H1 (cell line): ENCODE measurements around the gene ZNF282. TPM values are rescaled to one million over a fixed set of nuclear protein-coding genes. Genes with fewer than 3 reads are reported as not detected.

Source experiments
- polyA plus RNA-seq, 7 experiments: library from polyadenylated mRNA; depleted of rRNA in 3 of 7; stranded (reverse) in 5 of 7; unstranded in 2 of 7; fragments of >200 nt in 5 of 7; fragments of 200-250 nt in 2 of 7; gene quantifications; 1 replicate in 5 of 7; 2 replicates in 1 of 7; 4 replicates in 1 of 7; pipeline versions ENCODE4 v1.2.1 to v1.2.3, GENCODE V29; 2011 to 2013; ENCODE audit warnings: missing spikeins in 2 of 7, mixed read lengths in 2 of 7
- total RNA-seq: library from RNA; stranded (reverse); fragmentation: NEBNext Ultra II Directional; extraction: Animal tissue kit (Norgen Biotek cat#: 25700); gene quantifications from 2 replicates; pipeline ENCODE4 v1.2.1, GENCODE V29; 2021
- TF ChIP-seq, protein P1 (sequence below): fragments of 300-600 bp; sonication (generic); IDR thresholded peaks from 2 replicates; pipeline ENCODE4 v1.7.1; 2012; ENCODE audit warnings: low read length, moderate library complexity, mild to moderate bottlenecking, inconsistent platforms; ENCODE audit not compliant: insufficient replicate concordance

Gene ZNF282
- total and polyA plus RNA-seq, 2 of the 8 experiments (the other 6 are each of a cell fraction or from before 2014, with no cell fraction given): 16.9 to 36.3 TPM

DNA sequence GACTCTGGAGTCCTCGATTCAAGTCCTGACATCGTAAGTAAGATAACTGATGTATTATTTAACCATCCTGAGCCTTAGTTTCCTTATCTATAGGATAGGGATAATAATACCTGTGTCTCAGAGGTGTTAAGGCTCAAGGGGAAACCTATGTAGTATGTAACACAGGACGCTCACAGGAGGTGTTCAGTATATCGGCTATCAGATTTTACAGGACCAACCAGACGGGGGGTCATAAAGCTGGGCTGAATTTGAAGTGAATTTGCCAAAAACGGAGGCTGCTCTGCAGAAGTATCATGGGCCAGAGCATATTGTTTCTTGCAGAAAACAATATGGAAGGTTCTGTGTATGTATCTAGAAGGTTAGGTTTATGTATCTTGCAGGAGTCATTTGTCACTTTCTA lies 11.1 kb upstream of the ZNF282 start (continued):
- TF ChIP-seq, protein P1, sequence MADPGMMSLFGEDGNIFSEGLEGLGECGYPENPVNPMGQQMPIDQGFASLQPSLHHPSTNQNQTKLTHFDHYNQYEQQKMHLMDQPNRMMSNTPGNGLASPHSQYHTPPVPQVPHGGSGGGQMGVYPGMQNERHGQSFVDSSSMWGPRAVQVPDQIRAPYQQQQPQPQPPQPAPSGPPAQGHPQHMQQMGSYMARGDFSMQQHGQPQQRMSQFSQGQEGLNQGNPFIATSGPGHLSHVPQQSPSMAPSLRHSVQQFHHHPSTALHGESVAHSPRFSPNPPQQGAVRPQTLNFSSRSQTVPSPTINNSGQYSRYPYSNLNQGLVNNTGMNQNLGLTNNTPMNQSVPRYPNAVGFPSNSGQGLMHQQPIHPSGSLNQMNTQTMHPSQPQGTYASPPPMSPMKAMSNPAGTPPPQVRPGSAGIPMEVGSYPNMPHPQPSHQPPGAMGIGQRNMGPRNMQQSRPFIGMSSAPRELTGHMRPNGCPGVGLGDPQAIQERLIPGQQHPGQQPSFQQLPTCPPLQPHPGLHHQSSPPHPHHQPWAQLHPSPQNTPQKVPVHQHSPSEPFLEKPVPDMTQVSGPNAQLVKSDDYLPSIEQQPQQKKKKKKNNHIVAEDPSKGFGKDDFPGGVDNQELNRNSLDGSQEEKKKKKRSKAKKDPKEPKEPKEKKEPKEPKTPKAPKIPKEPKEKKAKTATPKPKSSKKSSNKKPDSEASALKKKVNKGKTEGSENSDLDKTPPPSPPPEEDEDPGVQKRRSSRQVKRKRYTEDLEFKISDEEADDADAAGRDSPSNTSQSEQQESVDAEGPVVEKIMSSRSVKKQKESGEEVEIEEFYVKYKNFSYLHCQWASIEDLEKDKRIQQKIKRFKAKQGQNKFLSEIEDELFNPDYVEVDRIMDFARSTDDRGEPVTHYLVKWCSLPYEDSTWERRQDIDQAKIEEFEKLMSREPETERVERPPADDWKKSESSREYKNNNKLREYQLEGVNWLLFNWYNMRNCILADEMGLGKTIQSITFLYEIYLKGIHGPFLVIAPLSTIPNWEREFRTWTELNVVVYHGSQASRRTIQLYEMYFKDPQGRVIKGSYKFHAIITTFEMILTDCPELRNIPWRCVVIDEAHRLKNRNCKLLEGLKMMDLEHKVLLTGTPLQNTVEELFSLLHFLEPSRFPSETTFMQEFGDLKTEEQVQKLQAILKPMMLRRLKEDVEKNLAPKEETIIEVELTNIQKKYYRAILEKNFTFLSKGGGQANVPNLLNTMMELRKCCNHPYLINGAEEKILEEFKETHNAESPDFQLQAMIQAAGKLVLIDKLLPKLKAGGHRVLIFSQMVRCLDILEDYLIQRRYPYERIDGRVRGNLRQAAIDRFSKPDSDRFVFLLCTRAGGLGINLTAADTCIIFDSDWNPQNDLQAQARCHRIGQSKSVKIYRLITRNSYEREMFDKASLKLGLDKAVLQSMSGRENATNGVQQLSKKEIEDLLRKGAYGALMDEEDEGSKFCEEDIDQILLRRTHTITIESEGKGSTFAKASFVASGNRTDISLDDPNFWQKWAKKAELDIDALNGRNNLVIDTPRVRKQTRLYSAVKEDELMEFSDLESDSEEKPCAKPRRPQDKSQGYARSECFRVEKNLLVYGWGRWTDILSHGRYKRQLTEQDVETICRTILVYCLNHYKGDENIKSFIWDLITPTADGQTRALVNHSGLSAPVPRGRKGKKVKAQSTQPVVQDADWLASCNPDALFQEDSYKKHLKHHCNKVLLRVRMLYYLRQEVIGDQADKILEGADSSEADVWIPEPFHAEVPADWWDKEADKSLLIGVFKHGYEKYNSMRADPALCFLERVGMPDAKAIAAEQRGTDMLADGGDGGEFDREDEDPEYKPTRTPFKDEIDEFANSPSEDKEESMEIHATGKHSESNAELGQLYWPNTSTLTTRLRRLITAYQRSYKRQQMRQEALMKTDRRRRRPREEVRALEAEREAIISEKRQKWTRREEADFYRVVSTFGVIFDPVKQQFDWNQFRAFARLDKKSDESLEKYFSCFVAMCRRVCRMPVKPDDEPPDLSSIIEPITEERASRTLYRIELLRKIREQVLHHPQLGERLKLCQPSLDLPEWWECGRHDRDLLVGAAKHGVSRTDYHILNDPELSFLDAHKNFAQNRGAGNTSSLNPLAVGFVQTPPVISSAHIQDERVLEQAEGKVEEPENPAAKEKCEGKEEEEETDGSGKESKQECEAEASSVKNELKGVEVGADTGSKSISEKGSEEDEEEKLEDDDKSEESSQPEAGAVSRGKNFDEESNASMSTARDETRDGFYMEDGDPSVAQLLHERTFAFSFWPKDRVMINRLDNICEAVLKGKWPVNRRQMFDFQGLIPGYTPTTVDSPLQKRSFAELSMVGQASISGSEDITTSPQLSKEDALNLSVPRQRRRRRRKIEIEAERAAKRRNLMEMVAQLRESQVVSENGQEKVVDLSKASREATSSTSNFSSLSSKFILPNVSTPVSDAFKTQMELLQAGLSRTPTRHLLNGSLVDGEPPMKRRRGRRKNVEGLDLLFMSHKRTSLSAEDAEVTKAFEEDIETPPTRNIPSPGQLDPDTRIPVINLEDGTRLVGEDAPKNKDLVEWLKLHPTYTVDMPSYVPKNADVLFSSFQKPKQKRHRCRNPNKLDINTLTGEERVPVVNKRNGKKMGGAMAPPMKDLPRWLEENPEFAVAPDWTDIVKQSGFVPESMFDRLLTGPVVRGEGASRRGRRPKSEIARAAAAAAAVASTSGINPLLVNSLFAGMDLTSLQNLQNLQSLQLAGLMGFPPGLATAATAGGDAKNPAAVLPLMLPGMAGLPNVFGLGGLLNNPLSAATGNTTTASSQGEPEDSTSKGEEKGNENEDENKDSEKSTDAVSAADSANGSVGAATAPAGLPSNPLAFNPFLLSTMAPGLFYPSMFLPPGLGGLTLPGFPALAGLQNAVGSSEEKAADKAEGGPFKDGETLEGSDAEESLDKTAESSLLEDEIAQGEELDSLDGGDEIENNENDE: no peak
